ENCODE measurements around the gene MS4A14. TPM values are rescaled to one million over a fixed set of nuclear protein-coding genes. Genes with fewer than 3 reads are reported as not detected.
"Not testable (repeated sequence)": the region's sequence is repeated elsewhere in the genome, so short reads cannot be mapped to it uniquely, and the experiment has no call there.

The MS4A14 gene
- total RNA-seq, 1 donor from 2014 or later = 1.5 TPM

DNA sequence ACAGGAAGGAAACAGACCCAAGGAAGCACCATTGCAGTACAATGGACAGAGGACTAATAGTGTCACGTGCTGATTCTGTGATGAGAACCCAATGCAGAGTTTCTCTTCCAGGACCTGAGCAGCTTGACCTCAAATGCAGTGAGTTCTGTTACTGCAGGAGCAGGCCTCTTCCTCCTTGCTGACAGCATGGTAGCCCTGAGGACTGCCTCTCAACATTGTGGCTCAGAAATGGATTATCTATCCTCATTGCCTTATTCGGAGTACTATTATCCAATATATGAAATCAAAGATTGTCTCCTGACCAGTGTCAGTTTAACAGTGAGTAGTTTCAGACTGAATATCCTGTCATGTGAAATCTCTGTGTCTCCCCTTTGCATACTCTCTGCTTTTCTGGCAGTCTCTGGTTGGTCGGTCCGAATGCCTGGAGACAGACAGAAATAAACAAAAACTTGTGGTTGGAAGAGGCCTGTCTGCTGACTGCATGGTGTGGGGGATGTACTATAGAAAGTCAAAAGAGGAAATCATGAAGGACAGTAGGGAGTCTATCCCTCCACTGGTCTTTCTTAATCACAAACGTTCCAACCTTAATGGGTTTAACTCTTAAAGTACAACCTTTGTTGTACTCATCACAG lies 6.9 kb upstream of the MS4A14 start:
- no peak for DNase-seq (ENCODE audit: low spot score)

DNA sequence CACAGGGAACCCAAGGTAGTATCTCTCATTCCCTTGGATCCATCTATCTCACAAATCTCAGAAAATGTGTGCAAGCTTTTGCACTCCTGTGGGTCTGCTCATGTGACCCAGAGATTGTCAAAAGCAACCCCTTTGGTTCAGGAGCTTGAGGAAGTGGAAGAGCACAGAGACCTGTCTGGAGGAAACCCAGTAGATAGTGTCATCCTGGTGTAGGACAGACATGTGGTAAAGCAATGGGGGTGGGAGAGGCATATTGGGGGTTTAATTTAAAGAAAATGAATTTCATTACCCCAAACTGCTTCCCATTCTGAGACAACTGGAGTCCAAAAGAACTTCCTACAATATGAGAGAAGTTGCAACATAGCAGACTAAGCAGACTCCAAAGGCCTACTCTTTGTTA lies 5.8 kb upstream of the MS4A14 start:
- DNase-seq (ENCODE audit: low spot score) = no peak

DNA sequence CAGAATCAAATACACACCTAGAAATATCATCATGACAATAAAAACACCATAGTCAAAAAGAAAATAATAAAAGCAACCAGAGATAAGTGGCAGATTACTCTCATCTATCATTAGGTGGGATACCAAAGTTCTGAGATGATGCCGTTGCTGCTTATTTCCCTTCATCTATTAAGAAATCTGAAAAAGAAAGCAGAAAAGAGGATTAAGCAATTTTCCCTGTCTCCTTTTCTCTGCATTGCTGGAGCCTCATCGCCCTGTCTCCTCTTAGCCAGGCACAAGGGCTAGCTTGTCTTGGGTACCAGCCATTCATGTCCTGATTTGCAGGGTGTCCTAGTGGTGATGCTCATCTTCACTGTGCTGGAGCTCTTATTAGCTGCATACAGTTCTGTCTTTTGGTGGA lies 3.9 kb upstream of the MS4A14 start:
- no peak for DNase-seq (ENCODE audit: low spot score)

DNA sequence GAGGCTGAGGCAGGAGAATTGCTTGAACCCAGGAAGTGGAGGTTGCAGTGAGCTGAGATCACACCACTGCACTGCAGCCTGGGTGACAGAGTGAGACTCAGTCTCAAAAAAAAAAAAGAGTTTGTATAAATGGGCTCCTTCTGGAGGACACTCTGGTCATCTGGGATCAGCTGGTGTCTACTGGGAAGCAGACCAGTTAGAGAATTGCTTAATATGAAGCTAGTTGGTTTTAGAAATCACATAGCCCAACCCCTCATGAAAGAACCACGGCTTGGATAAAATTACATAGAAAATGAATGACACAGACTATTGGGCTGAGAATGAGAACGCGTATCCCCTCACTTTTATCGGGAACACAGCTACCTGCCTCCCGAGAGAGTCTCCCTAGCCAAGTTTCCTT lies 3.2 kb upstream of the MS4A14 start:
- DNase-seq (ENCODE audit: low spot score) = no peak

DNA sequence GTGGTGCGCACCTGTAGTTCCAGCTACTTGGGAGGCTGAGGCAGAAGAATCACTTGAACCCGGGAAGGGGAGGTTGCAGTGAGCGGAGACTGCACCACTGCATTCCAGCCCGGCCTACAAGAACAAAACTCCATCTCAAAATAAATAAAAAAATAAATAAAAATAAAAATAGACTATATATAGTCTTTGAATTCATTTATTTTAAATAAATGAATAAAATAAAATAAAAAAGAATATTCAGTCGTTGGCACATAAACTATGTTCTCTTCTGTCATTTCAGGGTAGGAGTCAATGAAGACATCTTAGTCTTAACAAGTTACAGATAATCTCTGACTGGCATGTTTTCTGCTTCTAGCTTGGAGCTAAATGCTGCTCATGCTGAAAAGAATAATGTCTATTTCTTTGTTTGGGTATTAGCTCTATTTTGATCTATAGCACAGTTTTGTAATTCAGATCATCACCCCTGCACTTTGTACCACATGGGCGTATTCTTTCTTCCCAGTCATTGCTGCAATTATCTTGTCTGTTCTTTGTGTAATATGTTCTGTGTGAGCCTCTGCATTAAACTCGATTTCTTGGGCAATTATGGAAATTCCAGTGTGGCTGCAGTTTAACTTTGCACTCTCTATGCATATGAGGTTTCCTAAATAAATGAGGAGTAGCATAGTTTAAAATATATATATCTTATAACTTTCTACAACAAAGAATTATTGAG lies 1.4 kb upstream of the MS4A14 start:
- no peak for DNase-seq (ENCODE audit: low spot score)

DNA sequence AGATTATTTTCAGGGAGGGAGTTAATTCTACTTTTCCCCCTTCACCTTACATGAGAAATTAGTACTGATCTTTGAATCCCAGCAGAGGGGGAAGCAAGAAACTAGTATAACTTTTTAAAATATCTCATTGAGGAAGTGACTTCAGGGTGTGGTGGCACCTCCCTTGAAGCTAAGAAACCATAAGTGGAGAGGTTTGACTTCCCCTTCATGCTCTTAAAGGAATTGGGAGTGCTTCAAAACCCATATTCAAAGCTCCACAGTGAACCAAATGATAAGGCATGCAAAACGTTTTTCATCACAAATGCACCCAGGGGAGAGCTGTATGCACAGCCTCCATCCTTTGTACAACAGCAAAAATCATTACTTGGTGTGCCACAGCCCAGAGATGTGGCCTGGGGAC lies 540 bp downstream of the MS4A14 start:
- no peak for DNase-seq (ENCODE audit: low spot score)

DNA sequence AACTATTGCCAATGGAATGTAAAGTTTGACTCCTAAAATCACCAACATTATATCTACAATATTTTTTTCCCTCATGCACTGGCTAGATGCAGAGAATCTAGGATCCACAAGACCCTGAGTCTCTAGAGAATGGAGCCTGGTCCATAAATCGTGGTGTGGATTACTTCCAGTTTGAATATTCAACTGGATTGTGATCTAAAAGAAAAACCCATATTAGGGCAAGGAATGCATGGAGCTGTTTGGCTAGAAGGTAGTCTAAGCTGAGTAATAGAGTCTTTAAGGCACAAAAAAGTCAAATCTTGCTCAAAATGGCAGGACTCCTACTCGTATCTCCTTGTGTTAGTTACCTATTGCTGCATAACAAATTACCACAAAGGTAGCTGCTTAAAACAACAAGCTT lies 23.8 kb downstream of the MS4A14 start:
- no peak for DNase-seq (ENCODE audit: low spot score)

DNA sequence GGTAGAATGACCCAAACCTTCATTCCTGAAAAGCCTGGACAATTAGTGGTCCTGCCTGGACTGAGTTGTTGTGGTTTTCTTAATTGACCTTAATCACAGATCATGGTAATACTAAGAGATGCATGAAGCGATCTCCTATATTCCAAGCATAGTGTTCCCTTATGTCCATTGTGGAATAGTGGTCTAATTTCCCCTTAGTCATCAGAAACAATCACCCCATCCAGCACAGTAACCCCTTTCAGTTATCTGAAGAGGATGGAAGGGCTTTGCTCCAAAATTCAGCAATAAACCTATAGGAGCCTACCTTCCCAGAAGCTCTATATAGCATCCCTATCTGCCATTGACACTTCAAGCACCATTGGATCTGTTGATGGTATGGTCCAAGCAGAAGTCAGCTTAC lies 26.4 kb downstream of the MS4A14 start:
- no peak for DNase-seq (ENCODE audit: low spot score)

DNA sequence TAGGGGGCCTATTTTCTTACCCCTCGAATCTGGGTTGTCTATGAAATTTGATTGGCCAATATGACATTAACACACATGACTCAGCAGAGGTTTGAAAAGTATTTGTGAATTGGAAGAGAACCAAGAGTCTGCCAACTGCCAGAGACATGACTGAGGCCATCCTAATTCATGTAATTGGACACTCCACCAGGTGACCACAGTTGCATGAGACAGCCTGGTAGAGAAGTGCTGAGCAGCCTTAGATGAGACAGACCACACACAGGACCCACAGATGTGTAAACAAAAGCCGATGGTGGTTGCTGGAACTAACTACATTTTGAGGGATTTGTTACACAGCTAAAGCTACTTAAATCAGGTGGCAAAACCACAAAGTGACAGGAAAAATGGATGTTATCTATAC lies 32.3 kb downstream of the MS4A14 start:
- no peak for DNase-seq (ENCODE audit: low spot score)

DNA sequence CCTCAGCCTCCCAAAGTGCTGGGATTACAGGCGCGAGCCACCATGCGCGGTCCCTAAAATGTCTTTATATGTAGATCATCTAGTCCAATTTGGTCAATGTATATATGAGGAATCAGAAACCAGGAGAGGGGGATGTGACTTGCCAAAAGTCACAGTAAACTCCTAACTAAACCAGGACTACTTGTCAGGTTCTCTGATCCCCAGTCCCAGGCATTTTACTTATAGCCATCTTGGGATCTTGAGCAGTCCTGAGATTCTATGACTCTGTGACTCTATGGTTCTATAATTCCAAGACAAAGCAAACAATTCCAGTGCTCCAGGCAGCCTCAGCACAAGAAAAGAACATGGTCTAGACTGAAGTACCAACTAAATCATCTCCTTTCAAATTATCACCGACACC lies 33.0 kb downstream of the MS4A14 start, which contains the start of gene MS4A5:
TSS of gene MS4A5 (plus strand) at position 301 of the 400 bp plus-strand sequence. CDS start 103 bp downstream, outside the sequence.
- no peak for DNase-seq (ENCODE audit: low spot score)

DNA sequence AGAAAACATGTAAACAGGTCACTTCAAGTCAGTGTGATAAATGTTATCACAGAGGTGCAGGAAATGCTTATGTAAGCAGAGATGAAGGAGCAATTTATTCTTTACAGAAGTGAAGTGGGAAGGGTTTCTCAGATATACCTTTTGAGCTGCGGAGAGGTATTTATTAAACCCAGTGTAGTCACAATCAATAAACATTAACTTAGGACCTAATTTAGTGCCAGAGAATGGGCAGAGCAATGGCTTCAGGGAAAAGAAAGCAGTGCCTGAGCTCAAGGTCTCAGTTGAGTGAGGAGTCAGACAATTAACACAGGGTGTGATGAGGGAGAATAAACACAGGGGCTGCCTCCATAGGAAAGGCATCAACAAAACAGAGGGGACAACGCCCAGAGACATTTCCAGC lies 35.0 kb downstream of the MS4A14 start:
- no peak for DNase-seq (ENCODE audit: low spot score)

DNA sequence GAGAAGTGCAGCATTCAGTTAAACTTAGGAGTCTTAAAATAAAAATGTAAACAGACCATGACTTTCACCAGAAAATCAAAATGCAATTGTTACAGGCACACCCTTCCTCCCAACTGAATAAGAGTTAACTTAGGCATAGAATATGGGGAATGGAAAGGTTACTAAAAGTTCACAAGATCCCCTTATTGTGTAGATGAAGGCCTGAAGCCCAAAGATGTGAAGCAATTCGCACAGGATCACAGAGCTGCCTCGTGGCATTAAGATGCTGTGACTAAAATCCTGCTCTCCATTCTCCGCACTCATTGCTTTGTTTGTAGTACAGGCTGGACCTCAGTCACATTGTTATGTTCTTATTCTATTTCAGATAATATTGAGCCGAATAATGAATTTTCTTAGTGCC lies 37.1 kb downstream of the MS4A14 start:
- DNase-seq (ENCODE audit: low spot score) = no peak

DNA sequence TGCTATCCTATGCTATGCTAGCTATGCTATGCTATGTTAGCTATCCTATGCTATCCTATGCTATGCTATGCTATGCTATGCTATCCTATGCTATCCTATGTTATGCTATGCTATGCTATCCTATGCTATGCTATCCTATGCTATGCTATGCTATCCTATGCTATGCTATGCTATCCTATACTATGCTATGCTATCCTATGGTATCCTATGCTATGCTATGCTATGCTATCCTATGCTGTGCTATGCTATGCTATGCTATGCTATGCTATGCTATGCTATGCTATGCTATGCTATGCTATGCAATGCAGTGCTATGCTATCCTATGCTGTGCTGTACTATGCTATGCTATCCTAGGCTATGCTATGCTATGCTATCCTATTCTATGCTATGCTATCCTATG lies 50.8 kb downstream of the MS4A14 start:
- DNase-seq (ENCODE audit: low spot score) = no peak

DNA sequence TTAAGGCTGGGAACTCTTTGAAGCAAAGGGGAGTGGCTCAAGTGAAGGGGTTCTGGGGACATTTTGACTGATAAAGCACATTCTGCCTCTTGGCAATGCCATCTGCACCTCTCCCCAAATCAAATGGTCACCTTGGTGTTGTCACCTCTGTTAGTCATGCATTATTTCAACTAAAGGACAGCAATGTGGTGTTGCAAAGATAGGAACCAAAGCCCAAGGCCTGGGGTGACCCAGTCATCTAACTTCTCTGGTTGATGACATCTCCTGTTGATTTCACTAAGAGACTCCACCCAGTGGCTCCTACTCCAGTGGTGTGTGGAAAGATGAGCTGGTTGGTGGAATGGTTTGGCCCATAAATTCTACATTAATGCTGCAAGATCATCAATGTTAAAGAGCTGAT lies 51.6 kb downstream of the MS4A14 start:
- DNase-seq (ENCODE audit: low spot score) = no peak

DNA sequence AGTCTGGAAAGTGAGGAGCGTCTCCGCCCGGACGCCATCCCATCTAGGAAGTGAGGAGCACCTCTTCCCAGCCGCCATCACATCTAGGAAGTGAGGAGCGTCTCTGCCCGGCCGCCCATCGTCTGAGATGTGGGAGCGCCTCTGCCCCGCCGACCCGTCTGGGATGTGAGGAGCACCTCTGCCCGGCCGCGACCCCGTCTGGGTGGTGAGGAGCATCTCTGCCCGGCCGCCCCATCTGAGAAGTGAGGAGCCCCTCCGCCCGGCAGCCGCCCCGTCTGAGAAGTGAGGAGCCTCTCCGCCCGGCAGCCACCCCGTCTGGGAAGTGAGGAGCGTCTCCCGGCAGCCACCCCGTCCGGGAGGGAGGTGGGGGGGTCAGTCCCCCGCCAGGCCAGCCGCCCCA lies 54.9 kb downstream of the MS4A14 start:
- not testable (repeated sequence) for DNase-seq (ENCODE audit: low spot score)

DNA sequence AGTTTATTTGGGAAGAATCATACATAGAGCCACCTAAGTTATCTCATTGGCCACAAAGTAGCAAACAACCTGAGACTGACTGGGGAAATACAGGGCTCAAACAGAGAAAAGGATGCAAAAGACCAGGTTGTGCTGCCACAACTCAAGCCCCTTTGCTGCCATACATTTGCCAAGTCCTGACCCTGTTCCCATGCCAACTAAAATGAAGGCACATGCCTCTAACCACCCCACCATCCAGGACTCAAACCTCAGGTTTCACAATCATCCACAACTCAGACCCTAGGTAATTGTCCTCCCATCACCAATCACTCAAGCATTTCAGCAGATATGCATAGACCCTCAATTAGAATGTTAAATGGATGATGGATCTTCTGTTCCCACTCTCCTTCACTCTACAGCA lies 58.0 kb downstream of the MS4A14 start:
- no peak for DNase-seq (ENCODE audit: low spot score)

DNA sequence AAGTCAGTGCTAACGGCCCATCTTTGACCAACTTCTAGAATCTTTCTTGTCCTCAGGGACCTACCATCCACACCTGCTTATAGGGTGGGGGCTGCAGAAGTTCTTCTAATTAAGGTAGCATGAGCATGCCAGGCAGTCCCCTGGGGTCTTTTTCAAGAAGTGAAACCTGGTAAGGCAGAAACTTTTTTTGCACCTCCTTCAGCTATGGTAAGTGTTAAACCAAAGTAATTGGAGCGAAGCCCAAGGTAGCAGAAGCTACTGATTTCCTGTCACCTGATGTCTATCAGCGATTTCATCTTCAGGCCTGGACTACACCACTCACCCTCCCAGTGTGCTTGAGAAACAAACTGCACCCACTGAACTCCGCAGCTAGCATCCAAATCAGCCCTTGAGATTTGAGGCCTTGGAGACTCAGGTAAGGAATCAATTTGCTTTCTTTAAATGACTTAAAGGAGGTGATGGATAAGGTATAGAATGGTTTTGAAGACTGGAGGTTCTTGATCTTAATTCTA lies 59.3 kb downstream of the MS4A14 start, which contains the start of gene MS4A1:
TSS of gene MS4A1 (plus strand) at position 317 of the 512 bp plus-strand sequence. CDS start 6,528 bp downstream, outside the sequence.
- no peak for DNase-seq (ENCODE audit: low spot score)

DNA sequence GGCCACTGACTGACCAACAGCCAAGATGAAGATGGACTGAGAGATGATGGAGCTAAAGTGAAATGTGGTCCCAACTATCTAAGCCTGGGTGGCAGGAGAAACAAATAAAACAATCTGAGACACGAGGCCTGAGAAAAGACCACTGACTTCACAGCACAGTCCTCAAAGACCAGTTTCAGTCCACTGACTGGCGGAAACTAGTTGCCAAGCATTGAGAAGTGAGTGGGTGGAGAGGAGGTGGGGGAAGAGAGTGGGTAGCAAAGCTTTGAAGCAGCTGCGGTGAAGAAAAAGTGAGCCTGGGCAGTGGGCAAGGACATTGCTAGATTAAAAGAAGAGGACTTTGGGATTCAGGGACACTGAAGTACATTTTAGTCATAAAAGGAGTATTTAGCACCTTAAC lies 61.3 kb downstream of the MS4A14 start:
- DNase-seq (ENCODE audit: low spot score) = no peak

DNA sequence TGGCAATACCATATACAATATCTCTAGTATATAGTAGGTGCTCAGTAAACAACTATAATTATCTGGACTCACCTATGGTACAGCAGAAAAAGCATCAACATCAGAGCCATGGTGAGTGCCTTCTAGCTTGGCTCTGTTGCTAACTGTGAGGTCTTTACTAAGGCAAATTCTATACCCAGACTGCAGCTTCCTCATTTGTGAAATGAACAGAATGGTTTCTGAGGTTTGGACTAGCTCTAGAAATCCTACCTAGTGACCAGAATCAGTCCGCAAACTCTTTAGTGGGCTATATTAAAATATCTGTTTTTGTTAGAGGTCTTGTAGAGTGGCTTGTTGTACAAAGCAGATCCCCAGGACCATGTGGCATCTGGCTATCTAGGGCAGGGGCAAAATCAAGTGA lies 63.1 kb downstream of the MS4A14 start:
- no peak for DNase-seq (ENCODE audit: low spot score)

All from ureter (tissue), 1 donor.